Activated CD8-positive, alpha-beta memory T cell treated with anti-CD3 and anti-CD28 coated beads, Interleukin-2, amount 50 U/mL, for 24 hours (primary cell): ENCODE results near the gene EWSR1.

Experiments
- DNase-seq: peaks from one replicate; pipeline ENCODE4 v3.0.0-alpha.2; 2020; ENCODE audit errors: extremely low read depth

The EWSR1 gene

DNA sequence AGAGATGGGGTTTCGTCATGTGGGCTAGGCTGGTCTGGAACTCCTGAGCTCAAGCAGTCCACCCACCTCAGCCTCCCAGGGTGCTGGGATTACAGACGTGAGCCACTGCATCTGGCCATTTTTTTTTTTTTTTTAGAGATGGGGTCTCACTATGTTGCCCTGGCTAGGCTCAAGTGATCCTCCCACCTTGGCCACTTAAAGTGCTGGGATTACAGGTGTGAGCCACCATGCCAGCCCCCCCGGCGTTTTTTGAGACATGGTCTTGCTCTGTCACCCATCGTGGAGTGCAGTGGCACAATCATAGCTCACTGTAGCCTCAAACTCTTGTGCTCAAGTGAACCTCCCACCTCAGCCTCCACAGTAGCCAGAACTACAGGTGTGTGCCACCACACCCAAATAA is 16.8 kb upstream of the EWSR1 start:
- no peak for DNase-seq

DNA sequence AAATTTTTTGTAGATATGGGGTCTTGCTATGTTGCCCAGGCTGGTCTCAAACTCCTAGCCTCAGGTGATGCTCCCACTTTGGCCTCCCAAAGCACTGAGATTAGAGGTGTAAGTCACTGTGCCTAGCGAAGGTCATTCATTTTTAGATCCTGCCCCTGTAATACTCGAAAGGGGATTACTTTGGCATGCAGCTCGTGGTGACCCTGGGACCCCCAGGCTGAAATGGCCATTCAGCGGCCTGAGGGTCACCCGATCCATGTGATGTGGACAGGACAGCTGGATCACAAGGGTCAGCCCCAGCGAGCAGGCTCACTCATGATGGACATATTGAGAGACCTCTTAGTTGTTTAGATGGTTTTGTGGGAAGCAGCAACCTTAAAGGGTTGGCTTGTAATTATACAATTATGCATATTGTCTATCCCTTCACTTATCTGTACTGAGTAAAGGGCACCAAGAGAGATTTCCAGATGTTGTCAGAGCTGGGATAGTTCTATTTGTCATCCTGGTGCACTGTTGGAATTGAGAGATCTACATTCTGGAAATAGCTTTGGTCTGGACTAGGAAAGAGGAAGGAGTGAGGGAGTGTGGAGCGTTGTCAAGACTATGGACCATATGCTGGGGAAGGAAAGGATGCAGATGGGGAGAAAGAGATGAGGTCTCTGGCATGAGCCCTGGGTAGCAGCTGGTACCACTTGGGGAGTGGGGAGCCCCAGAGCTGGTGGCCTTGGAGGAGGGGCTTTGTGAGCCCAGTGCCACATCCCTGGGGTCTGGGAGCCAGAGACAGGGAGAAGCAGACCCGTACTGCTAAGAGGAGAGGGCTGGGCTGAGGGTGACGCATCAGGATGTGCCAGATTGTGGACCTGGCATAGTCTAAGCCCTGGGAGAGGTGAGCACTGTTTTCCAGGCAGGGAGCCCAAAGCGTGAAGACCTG is 15.8 kb upstream of the EWSR1 start:
- no peak for DNase-seq

DNA sequence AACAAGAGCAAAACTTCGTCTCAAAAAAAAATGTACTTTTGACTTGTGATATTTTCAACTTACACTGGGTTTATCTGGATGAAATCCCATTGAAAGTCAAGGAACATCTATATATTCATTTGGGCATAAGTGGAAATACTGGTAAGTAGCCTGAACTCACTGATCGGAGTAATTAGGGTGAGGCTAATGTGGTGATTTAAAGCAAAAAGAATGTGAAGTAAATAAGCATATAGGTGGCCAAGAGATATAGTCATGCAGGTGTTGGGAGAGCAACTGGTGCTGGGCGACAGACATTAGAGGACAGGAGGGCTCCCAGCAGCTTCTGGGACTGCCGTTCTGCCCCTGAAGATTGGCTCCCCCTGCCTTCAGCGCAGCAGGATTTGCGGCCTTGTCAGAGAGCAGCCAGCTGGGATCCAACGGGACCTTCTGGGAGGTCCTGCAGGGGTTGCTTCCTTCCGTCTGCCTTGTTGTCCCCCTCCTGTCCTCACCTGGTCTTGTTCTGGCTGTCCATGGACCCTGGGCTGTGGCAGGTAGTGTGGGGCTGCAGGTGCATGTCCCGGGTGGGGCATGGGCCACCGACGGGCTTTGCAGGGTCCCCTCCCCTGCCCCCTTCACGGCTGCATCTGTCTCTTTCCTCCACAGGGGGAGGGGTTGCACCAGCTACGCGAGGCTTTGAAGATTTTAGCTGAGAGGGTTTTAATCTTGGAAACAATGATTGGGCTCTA is 14.3 kb upstream of the EWSR1 start:
- DNase-seq: no peak

DNA sequence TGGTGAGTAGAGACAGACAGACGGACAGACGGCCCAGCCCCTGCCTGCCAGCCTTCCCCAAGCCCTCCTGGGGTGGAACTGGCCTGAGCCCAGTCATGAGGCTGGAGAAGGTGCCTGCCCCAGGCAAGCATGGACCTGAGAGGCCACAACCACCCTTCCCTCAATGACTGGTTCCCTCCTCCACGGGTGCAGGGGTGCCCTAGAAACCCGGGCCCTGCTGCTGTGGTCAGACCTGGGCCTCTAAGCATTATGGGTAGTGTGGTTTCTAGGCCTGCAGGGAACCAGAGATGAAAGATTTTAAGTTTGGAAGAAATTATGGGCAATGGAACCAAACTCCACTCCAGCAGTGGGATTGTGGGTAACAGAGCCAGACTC is 13.8 kb upstream of the EWSR1 start:
- no peak for DNase-seq

DNA sequence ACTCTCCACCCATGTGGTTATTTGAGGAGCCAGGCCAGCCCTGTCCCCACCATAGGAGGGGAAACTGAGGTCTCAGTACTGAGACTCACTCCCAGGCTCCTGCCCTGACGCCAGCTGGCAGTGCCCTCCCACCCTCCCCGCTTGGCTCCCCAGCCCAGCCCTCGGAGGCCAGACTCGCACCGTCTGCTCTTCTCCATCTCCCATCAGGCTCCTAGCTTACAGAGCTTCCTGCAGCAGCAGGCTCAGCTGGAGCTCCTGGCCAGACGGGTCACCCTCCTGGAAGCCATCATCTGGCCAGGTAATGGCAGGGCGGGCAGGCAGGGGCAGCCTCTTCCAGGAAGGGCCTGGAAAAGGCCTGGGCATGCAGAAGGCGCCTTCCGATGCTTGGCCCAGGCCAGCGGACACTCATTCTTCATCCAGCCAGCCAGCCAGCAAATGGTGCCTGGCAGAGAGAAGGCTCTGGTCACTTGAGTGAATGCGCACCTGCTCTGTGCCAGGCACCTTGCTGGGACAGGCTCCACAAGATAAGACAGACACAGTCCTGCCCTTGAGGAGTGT is 12.9 kb upstream of the EWSR1 start:
- DNase-seq: no peak

DNA sequence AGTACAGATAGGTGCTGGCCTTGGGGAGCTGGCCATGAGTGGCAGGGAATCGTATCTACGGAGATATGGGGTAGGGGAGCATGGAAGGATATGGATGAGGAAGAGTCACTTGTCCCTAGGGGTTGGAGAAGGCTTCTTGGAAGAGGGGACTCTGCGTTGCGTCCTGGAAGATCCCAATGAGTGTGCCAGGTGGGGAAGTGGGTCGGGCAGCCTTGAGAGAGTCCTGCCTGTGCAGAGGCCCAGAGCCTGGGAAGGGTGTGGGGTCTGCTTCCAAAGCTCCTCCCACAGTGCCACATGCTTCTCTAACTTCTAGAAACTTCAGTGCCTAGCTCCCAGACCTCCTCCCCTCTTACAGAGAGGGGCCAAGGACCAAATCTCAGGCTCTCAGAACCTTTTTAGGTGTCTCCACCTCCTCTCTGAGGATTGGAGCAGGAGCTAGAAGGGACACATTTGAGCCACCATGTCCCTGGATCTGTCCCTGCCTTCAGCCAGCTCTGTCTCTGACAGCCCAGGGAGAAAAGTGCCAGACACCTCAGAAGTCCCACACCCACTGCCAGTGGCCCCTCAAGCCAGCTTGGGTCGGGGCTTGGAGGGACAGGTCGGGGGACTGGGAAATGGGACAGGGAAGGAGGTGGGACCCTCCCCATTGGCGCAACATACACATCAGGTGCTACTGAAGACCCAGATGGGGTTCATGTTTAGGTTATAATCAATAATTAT is 11.3 kb upstream of the EWSR1 start:
- DNase-seq: no peak

DNA sequence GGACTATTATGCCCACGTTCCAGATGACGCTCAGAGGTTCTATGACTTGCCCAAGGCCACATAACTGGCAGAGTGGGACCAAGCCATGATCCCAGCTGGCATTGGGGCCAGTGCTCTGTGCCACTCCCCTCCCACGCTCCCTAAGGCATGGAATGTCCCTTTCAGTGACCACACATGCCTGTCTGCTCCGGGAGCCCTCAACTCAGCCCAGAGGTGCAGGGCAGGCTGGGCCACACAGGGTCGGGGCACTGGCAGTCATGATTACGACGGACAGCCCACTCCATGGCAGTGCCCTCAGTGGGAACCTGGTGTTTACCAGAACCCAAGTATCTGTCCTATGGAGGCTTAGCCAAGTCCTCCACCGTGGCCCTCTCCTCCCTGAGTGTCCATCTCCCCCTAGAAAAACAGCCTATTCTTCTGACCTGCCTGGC is 10.3 kb upstream of the EWSR1 start:
- DNase-seq: no peak

DNA sequence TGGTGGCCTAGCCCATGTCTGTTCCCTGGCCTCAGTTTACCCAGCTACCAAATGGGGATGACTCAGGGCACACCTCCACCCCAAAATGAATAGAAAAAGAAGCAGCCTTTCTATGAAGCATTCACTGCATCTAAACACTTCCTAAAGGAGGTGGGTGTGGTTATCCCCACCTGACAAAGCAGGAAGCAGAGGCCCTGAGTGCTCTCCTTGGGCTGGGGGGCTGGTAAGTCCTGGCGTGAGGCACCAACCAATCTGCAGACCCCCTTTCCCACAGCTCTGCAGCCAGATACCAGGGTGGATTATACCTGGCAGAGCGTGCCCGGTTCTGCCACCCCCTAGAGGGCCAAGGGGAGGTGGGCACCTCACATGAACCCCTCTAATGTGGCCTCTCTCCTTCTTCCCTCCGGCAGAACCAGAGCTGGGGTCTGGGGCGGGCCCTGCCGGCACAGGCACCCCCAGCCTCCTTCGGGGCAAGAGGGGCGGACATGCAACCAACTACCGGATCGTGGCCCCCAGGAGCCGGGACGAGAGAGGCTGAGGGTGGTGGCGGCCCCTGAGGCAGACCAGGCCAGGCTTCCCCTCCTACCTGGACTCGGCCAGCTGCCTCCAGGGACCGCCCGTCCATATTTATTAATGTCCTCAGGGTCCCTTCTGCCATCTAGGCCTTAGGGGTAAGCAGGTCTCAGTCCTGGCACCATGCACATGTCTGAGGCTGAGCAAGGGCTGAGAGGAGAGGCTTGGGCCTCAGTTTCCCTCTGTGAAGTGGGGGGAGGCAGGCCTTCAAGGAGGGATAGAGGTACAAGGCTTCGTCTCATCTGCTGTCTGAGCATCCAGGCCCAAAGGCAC is 9.4 kb upstream of the EWSR1 start:
- DNase-seq: no peak

DNA sequence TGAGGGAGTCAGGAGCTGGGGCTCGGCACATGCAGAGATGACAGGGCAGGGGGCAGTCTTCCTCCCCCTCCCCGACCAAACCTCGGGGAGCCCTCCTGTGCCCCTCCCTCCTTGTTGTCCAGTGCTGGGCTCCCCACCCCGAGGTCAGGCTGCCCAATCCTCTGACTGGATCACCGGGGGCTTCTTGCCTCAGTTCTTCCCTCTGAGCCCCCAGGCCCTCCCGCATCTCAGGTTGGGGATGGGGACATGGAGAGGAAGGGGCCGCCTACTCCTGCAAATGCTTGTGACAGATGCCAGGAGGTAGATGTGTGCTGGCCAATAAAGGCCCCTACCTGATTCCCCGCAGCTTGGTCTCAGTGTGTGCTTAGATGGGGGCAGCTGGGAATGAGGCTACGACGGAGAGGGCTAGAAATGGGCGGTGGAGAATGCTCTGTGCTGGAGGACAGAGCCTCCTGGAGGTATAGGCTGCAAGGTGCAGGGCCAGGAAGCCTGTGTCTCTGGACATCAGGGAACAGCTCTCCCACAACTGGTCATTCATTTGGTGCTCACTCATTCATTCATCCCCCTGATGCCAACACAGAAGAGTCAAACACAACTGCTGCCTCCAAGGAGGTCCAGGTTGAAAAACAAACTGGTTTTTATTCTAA is 8.7 kb upstream of the EWSR1 start:
- DNase-seq: no peak

DNA sequence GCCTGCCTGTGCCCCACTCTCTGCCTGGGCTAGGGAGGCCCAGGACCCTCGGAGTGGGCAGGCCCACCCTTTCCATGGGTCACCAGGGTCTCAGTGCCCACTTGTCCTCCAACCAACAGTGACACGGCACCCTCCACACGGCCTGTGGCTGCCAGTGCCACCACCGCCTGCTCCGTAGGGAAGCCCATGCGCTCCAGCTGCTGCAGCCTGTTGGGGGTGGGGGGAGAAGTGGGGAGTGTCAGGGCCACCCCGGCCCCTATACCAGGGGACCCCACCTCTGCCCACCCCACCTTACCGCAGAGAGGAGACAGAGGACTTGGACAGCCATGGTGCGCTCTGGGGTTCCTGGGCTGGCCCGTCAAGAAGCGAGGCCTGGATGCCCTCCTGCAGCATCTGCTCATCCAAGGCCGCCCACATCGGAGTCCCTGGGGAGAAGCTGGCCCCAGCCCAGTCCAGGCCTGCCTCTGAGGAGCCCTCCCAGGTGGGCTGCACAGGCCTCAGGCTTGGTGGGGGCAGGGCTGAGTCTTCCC is 8.0 kb upstream of the EWSR1 start:
- DNase-seq: no peak

DNA sequence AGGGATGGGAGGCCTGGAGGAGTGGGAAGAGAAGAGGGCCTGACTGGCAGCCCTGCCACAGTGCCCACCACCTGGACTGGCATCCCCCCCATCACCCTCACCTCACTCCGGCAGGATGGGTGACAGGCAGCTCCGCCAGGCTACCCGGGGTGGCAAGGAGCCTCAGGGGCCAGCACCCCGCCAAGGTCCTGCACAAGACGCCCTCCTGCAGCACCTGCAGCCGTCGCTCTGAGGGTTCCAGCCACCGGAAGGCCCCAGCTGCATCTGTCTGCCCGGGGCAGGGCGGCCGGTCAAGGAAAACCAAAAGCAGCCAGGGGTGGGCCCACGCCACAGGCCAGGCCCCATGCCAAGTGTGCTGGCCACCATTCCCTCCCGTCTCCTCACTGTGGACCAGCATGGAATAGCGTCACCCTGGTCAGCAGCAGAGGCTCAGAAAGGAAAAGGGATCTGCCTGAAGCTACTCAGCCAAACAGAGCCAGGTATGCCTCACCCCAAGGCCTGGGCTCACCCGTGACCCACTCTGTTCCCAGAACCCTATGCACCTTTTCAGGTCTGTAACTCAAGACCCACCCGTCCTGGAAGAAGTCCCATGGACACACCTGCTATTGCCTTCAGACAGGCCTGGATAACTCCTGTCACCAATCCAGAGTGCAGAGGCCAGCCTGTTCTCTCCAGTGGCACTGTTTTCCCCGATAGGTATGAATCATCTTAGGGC is 7.3 kb upstream of the EWSR1 start:
- no peak for DNase-seq

DNA sequence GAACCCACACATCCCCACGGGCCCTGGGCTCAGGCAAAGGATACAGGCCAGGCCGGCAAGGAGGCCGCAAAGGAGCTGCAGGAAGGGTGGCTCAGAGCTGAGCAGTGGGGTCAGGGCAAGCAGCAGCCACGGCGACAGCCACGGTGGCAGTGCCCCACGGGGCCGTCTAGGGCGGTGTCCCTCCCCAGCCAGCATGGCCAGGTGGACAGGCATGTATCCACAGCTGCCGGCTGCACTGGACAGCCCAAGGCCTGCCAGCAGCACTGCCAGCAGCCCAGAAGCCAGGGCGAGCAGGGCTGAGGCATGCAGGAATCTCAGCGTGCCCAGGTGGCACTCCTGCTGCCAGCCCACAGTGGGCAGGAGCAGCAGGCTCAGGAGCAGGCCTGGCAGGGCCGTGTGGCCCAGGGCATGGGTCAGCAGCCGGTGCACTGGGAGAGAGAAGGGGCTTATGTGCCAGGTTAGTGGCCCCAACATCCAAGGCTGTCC is 4.2 kb upstream of the EWSR1 start:
- DNase-seq: no peak

DNA sequence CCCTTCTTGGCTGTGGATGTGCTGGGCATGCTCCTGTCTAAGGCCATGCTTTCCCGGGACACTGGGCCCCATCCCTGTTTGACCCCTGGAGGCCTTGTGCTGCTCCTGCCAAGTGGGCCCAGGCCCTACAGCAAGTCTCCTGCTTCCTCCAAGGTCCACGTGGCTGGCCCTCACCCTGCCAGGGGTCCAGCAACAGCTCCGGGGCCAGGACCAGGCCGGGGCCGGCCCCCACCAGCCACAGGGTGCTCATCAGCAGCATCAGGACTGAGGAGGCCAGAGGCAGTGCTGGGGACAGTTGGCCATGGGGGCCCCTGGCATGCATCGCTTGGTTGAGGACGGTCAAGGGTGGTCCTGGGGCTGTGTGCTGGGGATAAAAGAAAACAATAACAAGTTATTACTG is 2.8 kb upstream of the EWSR1 start:
- DNase-seq: no peak

DNA sequence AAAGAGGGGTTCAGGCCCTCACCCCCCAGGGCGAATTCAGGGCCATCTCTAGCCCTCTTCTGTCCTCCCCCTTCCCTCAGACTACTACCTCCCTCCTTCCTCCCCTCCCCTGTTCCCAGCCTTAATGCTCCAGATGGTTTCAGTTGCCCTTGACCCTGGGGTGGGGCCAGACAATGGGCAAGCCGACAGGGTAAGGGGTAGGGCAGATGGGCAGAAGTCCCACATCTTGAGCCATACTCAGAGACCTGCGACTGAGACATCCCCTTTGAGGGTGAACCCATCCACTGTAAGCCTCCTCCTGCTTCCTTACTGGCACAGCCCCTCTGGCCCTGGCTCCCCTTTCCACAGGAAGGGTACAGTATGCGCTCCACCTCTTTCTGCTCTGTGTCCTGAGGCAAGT is 2.1 kb upstream of the EWSR1 start:
- no peak for DNase-seq

DNA sequence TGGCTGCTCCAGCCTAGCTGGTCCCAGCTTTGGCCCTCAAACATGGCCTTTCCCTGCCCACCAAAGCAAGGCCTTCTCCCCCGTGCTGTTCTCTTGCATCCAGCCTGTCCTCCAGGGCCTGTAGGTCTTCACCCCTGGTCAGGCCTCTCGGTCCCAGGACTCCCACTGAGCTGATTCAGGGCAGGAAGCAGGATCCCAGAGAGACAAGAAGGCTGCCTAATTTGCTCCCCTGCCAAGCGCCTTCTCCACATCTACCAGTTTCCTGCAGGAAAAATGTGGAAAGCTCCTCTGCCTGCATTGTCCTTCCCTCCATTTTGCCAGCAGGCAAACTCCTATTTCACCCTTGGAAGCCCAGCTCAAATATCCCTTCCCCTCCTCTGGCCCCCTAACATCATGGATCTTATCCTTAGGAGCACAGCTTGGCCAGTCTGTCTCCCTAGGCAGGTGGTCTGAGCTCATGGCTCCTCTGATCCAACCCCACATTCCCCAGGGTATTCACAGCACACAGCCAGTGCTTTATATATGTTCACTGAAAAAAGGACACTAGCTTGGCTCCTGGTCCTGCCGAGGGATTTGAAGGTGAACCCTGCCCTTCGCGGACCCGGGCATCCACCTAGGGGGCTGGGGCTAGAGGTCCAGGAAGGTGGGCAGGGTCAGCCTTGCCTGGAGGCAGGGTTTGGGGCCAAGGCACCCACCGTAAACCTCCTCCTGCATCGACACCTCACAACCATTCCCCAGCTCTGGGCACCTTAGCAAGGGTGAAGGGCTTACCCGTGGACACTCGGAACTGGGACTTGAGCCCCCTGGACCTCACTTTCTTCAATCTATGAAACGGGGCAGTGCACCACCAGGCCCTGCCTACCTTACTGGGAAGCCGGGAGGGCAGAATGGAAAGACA is 1.3 kb upstream of the EWSR1 start:
- no peak for DNase-seq

DNA sequence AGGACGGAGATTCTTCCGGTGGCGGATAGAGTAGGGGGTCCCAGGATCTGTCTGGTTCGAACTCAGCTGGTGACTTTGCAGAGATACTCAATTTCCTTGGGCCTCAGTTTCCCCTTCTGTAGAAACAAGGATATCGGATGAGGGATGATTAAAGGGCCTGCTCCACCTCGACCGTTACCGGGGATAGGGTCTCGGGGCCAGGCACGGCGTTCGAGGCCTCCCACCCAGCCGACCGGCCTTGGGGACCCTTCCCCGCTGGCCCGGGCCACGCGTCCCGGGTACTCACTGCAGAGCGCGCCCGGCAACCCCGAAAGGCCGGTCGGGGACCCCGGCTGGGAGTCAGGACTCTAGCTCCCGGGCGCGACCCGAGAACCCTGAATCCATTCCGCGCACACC is 608 bp upstream of the EWSR1 start:
- DNase-seq: no peak

DNA sequence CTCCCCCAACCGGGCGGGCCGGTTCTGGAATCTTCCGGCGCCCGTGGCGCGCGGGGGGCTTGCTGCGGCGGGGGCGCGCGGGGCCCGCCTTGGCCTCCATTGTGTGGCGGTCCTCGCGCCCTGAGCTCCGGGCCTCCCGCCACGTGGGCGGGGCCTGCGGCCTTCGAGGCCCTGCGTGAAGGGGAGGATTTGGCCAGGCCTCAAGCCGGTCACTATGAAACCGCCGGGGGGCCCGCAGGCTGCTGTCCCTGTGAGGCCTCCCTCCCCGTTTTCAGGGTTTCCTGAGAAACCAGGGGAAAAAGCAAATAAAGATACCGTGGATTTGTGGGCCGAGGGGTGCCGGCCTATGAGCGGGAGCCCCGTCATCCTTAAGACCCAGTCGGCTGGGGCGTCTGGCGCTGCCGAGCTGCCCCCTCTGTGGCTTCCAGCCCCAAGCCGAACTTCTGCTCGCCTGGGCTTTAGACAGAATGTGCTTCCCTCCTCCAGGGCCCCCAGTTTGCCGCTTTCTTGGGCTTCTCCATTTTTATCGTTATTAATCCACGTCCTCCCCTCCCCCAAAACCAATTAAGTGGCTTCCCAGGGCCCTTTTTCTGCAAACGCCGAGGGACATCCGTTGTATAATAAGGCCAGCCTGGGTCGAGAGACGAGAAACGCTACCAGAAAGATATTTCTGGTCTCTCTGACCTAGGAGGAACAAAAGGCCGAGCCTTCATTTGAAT is 602 bp downstream of the EWSR1 start:
- DNase-seq: no peak

DNA sequence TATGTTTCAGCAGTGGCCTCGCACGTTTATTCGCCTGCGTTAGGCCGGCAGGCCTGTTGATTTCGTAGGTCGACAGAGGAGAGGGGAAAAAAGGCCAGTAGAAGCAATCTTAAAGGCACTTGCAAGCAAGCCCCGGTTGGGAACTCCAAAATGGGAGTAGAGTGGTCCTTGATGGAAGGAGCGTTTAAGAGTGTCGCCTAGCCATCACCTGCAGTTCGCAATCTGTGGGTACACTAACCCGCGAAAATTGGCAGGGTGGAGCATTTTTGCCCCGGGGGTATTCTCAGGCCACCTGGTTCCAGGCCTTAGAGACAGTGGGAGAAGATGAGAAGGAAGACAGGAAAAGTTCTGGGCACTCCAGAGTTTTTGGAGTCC is 1.1 kb downstream of the EWSR1 start:
- no peak for DNase-seq
